HCEC 1CT (cell line): ENCODE results near the gene STK39.

Experiments
- DNase-seq: peaks from one replicate; pipeline ENCODE4 v3.0.0-alpha.2; 2017

The STK39 gene

DNA sequence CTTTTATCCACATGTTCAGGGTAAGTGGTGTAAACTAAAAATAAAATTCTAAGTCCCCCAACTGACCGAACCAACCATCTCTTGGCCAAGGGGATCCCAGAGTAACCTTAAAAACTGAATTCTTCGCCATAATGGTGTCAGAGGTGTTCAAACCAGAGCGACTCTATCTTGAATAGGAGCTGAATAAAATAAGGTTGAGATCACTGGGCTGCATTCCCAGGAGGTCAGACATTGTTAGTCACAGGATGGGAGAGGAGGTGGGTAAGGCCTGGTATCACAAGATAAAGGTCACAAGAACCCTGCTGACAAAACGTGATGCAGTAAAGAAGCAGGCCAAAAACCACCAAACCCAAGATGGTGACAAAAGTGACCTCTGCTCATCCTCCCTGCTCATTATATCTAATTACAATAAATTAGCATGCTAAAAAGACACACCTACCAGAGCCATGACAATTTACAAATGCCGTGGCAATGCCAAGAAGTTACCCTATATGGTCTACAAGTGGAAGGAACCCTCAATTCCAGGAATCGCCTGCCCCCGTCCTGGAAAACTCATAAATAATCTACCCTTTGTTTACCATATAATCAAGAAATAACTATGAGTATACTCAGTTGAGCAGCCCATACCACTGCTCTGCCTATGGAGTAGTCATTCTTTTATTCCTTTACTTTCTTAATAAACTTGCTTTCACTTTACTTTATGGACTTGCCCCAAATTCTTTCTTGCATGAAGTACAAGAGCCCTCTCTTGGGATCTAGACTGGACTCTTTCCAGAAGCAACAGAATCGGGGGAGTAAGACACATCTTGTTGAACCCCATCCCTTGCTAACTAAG, 302.4 kb downstream of the STK39 start:
- DNase-seq, result peak; percentile 28

DNA sequence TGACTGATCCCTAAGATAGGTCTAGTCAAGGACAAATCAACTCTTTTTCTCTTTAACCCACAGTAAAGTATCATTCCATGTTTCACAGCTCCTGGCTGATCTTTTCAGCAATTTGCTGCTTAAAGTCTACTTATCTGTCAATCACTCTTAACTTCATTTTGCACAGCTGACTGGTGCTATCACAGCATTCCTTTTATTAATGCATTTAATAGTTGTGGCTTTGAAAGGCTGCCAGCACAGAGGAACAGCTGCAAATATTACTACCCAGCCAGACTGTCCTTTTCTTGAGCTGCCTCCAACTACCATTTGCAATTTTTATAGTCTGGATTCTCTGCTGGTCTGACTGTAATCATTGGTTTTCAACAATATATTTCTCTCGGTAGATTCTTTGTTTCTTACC, 303.5 kb downstream of the STK39 start:
- no peak for DNase-seq

DNA sequence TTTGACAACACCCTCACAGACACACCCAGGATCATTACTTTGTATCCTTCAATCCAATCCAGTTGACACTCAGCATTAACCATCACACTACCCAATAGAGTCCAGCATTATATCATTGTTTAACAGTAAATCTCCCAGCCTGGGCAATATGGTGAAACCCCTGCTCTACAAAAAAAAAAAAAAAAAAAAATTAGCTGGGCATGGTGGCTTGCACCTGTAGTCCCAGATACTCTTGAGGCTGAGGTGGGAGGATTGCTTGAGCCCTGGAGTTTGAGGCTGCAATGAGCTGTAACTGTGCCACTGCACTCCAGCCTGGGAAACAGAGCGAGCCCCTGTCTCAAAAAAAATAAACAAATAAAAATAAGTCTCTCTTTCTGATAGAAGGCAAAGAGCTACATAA, 304.0 kb downstream of the STK39 start:
- no peak for DNase-seq

DNA sequence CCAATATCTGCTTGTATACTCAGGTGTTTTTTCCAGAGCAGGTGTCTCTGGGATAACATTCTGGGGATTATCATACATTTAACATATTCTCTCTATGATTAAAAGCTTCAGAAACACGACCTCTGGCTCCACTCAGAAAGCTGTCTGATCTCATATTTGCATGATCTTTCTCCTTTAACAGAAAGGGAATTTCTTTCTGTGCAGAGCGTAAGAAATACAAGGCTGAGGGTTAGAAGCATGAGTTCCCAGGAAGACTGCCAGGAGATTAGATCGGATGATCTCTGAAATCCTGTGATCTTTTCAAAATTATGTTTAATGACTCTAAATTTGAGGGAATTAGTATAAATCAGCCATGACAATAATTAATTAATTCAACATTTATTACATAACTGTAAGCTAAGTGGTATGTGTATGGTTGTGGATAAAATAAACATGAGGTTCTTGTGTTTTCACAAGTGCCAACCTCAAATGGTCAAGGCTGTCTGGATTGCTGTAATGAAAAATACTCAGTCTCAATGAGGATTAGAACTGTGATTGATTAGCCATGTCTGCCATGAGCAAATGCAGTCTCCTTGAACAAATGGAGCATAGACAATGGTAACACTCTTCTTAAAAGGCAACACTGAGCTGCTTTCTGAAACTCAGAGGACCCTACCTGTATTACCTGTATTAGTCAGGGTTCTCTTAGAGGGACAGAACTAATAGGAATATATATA, 304.9 kb downstream of the STK39 start:
- no peak for DNase-seq

DNA sequence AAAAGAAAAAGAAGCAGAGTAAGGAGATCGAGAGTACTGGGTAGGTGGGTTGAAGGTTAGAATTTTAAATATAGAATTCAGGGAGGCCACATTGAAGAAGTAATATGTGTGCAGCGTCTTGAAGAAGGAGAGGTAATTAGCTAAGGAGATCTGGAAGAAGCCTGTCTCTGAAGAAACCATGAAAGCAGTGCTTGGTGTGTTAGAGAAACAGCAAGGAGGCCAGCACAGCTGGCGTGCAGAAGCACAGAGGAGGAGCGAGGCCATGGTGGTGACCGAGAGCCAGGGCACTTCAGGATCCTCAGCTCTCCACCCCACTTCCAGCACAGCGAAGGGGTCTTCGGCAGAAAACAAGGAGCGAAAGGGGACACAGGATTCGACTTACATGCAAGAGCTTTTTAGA, 305.8 kb downstream of the STK39 start:
- no peak for DNase-seq

DNA sequence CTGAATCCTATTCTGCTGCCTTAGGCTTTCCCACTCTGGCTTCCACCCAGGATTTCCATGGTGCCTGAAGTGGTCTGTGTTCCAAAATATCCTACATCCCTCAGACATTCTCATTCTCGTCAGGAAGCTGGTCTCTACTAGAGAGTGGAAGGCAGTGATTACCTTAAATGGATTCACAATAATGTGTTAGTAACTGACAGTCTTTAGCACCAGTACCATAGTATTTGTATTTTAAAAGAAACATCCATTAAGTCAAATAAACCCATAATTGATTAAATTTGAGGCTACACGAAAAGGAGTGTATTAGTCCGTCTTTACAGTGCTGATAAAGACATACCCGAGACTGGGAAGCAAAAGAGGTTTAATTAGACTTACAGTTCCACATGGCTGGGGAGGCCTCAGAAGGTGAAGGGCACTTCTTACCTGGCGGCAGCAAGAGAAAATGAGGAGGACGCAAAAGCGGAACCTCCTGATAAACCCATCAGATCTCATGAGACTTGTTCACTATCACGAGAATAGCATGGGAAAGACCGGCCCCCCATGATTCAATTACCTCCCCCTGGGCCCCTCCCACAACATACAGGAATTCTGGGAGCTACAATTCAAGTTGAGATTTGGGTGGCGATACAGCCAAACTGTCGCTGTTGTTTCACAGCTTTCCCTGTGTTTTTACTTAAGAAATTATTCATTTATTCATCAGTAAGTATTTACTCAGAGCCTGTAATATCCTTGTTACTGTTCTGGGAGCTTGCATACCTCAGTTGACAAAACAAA, 306.5 kb downstream of the STK39 start:
- DNase-seq, result no peak

DNA sequence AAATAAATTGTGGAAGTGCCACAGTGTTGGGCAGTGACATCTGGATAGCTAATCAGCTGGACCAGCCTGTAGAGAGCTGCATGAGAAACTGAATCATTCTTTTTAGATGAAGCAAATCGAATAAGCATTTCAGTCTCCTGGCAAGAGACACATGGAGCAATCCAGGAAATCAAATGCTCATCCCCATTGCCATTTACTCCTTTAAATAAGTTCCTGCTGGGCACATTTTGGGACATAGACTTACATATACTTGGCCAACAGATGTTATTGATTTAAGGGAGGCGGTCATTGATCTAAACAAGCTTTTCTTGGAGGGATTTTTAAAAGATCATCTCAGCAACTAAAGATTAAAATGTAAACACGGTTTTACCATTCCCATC, 307.1 kb downstream of the STK39 start:
- DNase-seq, result no peak

DNA sequence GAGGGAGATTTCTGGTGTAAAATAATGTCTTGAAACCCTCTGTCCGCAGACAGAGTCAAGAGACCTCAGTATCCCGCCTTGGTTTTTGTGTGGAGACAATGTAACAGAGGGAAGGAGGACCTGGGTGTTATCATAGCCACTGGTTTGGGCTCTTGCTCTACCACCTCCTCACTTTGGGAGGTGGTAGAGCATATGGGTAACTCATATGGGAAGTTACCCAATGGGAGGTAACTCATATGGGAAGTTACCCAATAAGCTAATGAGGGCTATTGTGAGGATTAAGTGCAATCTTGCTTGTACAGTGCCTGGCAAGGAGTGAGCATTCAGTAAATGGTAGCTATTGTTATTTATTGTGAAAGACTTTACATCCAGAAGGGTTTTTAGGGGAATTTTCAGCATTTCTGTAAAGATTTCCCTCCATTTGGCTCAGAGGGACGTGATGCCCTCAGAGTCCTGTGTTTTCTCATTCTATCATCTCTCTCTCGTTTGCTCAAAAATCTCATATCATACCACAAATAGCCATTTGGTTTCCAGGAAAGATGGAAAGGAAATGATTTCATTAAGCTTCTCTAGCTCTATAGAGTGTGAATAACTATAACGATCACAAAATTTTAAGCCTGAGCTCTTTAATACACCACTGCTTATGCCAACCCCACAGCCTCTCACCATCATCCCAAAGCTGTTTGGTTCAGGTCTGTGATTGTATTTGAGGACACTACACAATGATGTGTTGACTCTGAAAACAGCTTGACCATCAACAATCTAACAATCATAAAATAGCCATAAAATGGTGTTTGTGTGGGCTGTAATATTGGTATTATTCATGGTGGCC, 307.7 kb downstream of the STK39 start:
- no peak for DNase-seq

DNA sequence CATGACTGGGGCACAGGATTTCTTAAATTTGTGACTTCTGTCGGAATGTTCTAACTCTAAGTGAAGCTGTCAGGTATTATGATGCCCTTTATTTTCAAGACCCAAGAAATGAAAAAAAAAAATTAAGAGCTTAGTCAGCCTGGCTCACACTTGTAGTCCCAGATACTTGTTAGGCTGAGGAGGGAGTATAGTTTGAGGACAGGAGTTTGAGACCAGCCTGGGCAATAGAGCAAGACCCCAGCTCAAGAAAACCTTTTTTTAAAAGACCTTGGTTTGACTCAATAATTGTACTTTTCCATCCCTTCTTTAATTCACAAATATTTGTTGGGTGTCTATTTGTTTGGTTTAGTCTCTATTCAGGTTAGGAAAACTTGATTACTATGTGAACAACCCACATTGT, 310.0 kb downstream of the STK39 start:
- no peak for DNase-seq

DNA sequence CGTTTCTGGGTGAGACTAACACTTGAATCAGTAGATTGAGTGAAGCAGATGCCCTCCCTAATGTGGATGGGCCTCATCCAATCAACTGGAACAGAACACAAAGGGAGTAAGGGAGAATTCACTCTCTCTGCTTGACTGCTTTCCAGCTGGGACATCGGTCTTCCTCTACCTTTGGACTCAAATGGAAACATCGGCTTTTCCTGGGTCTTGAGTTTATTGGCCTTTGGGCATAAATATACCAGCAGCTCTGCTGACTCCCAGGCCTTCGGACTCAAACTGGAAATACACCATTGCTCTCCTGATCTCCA, 311.6 kb downstream of the STK39 start:
- no peak for DNase-seq

DNA sequence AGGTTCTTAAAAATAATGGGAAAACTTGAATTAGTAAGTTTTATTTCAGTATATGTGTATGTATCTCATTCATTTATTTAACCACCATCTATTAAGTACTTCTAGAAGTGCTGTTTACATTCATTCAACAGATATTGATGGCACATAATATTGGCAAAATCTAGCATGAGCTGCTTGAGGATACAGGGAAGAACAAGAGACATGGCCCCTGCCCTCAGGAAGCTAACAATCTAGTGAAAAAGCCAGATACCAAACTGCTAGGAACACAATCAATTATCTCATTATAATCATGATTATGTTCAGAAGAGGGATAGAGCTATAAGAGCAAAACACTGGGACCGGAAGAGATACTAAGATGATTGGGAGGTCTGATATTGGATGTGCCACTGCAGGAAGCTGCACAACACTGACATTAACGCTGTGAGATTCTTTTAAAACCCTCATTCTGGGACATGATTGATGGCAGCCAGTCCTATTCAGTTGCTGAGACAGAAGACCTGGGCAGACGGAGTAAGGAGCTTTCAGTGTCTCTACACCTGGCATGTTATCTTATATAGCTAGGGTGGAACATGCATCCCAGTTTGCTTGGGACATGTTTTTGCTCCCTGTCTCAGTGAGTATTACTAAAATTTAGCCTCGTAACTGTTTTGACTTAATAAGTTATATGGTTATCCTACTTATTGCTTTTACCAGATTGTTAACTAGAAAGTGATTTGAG, 314.1 kb downstream of the STK39 start:
- DNase-seq, result no peak

DNA sequence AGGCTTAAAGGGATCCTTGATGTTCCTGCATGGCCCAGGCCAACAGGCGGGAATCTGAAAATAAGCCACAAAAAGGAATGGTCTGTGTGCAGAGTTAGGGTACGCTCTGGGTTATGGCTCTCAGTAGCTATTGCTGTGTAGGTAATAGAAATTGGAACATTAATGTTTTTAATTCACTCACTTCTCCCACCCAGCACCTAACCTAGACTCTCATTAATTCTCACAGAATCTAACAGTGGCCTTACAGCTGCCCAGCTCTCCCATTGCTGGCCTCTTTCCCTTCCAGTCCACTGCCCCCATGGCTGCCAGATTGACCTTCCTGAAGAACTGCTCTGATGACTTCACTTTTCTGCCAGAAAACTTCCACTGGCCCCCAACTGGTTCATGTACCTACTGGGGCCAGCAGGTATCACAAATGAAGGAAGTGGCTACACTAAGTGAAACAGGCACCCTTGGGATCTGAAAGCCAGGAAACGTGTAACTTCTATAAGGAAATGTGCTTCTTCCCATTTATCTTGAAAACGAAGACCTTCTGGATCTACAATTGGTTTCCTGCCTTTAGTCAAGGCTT, 315.2 kb downstream of the STK39 start:
- no peak for DNase-seq

DNA sequence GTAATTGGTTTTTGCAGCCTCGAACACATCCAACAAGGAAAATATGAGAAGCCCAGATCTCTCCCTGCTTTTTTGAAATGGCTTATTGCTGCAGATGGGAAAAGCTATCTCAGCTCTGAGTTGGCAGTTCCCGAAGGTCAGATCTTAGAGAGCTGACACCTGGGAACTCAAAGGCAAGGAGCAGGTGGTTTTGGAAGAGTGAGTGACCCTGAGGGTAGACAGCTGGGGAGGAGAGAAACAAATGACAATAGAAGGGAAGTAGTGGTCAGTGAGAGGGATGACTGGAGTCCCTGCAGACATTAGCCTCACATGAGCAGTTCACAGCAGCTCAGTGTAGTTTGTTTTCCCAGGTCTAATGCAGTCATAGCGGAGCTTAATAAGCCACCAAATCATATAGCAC, 317.9 kb downstream of the STK39 start:
- no peak for DNase-seq

DNA sequence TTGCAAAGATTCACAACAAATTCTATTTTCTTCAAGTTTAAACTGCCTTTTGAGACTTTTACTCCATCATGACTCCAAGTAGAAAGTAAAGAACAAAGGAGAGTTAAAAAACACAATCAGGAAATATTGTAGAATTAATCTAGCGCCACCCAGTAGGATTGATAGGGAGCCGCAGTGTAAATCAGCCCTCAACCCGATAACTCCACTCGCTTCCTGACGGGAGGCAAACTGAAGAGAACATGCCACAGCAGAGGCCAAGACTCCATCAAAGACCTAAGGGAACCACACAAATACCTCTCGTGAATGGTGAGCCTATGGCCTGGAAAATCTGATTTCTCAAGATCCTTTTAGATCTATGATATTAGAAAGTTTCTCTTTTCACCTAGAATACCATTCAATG, 319.0 kb downstream of the STK39 start:
- DNase-seq, result no peak

DNA sequence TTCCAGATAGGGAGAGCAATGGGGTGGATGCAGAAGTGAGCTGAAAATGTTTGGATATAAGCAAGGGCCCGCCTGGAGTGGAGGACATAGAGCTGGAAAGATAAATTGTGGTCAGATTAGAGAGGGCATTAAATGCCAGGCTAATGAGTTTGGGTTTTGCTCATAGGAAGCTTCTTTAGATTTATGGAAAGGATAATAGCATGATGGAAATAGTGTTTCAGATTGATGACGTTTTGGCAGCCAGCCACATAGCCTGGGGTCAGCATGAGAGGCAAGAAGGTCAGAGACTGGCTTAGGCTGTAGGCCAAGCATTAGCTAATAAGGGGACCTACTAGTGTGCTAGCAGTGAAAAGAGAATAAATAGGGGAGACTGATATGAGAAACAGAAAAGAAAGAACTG, 321.6 kb downstream of the STK39 start:
- DNase-seq, result no peak

DNA sequence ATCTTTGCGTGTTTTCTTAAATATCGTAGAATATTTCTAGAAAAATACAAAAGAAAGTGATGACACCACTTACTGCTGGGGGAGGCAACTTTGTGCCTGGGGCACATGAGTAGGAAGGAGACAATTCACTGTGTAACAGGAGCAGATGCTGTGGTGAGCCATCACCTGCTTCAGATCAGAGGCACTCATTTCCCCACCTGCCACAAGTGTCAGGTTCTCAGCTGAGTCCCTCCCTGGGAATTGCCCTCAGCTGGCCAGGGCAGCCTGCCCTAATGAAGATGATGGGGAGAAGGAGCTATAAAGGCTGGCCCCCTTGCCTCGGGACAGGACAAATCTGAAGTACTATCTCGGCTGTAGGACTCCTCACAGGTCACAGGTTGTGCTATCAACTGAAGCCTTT, 322.8 kb downstream of the STK39 start:
- DNase-seq, result no peak

DNA sequence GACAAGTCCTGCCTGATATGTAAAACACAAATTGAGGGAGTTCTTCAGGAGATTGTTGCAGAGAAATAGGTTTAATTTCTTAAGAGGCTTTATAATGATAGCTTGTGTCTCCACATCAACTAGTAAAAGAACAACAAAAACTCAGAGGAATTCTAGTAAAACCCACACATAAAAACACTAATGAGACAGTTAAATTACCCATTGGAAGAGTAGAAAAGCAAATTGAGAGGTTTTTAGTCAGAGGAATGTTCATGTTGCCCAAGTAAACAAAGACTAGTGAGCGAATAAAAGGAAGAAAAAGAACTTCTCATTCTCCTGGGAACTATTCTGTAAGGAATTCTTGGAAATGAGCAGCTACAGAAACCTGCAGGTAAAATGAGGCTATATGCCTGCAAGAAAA, 330.6 kb downstream of the STK39 start:
- no peak for DNase-seq

DNA sequence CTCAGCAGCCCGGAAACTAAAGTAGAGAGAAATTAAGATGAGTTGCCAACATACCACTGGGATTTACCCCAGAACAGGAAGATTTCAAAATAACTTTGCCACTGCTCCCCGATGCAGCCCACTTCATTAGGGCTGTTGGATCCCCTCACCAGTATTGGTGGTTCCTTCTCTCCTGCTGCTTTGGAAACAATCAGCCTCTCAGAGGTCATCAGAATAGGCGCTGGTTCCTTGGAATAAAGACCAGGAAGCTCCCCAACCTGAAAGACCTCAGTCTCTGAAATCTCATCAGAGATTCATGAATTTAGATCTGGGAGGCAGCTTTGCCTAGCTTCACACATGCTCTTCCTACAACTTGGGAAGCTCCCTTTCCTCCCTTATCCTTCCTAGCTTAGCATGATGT, 332.4 kb downstream of the STK39 start:
- DNase-seq, result no peak

DNA sequence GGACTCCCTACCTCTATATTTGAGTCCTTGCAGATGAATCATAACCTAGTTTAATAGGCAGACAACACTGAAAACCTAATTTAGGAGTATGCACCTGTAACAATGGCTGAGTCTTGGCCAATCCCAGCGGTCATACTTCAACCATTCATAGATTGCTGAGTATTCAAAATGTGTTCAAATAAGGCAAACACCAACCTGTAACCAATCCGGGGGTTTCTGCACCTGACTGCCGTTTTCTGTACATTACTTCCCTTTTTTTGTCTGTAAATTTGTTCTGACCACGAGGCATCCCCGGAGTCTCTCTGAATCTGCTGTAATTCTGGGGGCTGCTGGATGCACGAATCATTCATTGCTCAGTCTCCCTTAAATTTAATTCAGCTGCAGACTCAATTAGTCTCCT, 338.6 kb downstream of the STK39 start:
- no peak for DNase-seq

DNA sequence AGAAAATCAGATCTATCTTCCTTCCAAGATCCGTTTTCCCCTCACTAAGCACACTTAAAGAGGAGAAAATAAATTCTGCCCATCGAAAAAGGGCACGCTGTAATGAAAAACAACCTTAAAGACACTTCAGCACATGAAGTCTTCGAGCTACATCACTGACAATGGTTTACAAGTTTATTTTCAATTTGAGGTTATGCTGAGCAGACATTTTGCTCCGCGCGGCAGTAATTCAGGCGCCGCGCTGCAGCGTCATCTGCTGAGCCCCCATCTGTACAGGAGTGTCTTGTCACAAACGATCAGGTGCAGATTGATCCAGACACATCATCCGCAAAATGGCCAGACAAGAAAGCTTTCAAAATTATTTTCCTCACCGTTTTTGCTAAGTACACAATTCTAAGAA, 341.7 kb downstream of the STK39 start:
- DNase-seq, result no peak
